NCI-H2196 (cell line): ENCODE data around the gene CMSS1.

Source experiments
- DNase-seq: peaks from one replicate; lab custom pipeline; 2025; ENCODE audit not compliant: unreplicated experiment; lab: John Stamatoyannopoulos, UW

Gene CMSS1

DNA sequence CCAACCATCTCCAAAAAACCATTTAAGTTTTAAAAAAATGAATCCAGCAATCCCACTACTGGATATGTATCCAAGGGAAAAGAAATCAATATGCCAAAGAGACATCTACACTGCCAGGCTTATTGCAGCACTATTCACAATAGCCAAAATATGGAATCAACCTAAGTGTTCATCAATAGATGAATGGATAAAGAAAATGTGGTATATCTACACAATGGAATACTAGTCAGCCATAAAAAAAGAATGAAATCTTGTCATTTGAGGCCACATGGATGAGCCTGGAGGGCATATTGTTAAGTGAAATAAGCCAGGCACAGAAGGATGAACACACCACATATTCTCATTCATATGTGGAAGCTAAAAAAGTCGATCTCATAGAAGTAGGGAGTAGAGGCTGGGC, 160.6 kb downstream of the CMSS1 start:
- no peak for DNase-seq

DNA sequence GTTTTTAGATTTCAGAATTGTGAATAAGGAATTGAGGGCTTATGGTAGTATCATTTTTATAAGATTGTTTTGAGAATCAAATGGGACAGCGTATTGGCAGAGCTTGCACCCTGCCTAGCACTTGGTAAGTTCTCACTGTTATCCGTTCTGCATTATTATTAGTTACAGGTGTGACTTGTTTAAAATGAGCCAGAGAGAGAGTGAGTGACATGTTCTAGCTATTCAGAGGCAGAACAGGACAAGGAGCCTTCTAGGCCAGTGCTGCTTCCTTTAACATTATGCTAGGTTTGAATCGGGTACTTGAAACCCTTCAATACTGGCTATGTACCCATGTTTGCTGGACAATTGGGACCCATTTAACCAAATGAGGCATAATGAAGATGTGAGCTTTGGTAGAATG, 162.9 kb downstream of the CMSS1 start:
- no peak for DNase-seq

DNA sequence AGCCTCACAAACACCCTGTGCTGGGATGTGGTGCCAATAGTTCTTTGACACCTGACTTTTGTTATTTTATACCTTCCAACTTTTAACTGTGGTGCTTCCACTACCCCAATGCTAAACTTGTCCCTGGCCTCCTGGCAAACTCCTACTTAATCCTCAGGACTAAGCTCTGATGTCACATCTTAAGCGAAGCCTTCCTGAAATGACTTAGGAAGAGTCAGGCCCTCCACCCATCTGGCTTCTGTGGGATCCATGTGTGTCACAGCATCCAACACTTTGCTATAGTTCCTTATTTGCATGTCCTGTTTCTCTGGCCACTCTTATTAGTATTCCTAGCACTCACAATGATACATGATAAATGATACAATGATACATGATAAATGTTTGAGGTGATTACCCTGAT, 163.5 kb downstream of the CMSS1 start:
- DNase-seq = no peak

DNA sequence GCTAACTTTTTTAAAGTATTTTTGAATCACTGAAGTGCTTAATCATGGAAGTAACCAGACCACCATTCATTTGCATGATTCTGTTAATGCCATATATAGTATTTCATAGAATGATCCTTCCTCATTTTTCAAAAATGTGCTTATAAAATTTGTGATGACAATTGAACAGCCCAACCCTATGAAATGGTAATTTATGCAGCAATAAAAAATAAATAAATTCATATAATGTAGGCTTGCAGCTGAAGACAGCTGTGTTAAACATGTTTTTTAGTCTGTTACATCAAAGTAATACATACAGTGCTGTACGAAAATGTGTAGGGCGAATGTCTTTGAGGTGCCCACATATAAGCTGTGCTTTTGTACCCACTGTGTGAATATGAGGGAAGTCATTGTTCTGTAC, 165.0 kb downstream of the CMSS1 start:
- no peak for DNase-seq

DNA sequence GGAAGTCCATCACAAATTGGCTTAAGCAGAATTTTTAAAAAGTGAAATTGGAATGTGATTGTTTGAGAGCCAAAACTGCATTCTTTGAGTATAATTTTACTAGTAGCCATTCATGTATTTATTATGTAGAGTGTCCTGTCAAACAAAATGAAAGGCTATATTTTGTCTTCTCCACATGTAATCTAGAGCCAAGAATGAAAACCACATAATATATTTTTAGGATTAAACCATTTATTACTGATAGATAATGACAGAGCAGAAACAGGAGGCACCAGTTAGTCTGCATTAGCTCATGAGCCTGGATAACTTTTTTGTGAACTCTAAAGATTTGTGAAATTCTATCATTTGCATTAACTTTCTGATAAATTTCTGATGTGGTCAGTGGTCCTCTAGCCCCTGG, 166.5 kb downstream of the CMSS1 start:
- no peak for DNase-seq

DNA sequence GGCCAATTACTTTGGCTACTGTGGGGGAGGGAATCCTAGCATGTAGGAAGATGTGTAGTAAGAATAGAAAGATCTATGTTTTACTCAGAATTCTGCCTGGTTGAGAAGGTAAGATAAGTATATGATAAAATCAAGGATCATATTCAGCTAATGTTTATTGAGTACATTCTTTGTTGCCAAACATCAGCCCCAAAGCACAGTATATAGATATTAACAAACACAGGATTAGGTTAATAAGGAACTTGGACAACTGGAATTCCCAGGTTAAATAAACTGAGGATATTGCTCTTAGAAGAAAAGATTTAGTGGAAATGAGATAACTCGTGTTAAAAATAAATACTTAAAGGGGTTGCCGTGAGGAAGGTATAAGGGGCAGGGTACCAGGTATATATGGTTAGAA, 167.0 kb downstream of the CMSS1 start:
- DNase-seq = no peak

DNA sequence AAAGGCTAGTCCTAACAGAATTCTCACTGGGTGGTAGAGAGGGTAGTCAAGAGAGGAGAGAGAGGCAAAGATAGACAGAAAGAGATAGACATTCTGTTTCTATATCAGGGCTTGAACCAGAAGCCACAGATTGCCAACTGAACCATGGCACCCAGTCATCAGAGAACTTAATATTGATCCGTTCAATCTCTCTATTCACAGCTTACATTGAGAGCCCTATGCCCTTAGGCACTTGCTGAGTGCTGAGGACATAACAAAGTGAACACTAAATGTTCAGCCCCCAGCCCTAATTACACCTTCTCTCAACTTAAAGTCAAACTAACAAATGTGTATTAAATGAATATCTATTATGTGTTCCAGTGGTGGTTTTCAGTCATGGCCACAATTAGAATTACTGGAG, 172.5 kb downstream of the CMSS1 start:
- DNase-seq = no peak

DNA sequence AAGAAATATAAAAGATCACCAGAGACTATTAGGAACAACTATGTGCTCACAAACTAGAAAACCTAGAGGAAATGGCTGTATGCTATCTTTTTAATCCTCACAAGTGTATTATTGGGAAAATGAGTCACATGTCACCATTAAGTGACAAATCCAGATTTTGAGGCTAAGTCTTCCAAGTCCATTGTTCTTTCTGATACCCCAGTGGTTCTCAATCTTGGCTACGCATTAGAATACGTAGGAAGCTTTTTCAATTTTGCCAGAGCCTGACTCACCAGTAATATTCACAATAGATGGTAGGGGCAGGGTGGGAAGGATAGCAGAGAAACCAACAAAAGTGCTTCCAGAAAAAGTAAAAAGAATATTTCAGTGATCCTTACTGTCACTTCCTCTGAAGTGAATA, 179.6 kb downstream of the CMSS1 start:
- DNase-seq = no peak

DNA sequence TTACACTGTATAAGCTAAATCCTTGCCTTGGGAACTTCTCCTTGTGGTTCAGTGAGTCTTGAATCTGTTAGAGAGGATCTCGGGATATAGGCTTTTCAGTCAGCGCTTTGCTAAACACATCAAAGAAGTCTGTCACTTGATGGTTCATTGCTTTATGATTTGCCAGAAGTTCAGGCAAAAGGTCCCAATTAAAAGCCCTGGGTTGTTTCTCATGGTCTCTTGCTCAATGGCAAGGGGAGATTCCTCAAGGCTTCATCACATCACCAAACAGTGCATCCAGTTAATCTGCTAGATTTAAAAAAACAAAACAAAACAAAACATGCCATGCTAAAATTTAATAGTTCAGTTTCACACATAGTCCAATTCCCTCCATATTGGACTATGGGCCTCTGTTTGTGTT, 181.9 kb downstream of the CMSS1 start:
- DNase-seq = no peak

DNA sequence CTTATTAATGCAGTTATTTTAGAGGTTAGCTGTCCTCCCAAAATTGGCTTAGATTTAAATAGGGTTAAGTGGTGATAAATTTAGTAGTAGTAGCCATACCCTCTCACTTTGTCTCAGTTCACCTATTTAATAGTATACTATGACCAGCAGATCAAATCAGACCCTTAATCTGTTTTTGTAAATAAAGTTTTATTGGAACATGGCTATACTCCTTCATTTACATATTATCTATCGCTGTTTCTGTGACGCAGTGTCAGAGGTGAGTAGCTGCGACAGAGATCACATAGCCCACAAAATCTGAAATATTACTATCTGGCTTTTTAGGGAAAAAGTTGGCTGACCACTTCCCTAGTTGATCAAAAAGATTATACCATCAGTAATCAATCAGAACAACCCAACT, 183.4 kb downstream of the CMSS1 start:
- no peak for DNase-seq

DNA sequence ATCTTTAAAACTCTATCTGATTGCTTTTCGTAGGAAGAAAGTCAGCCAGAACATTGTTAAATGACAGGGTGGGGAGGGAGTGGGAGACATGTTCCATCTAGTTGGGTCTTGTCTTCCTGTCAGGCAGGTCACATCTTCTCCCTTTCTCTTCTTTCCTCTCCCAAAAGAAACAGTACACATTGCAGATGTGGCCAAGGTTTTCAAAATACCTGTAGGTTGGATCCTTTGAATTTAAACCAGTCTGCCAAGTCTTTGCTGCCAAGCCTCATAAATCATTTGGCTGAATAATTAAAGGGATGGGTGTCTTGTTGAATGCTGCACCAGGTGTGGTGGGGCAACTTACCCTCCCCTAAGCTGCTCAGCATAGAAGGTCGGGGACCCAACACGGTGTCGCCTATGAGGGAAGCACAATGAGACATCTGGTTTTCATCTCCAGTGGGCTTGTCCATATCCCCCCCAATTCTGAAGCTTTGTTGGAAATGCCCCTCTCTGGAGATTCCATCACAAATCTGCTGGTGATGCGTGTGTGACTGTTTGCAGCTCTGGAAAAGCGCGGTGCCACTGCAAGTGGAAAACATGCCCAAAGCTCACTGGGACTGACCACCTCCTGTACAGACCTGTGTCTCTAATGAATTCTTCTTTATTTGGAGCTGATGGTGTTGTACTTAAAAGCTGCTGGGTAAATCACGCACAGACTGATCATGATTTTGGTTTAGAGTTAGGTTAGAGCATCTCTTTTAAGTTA, 184.0 kb downstream of the CMSS1 start:
- DNase-seq = peak; percentile 43

DNA sequence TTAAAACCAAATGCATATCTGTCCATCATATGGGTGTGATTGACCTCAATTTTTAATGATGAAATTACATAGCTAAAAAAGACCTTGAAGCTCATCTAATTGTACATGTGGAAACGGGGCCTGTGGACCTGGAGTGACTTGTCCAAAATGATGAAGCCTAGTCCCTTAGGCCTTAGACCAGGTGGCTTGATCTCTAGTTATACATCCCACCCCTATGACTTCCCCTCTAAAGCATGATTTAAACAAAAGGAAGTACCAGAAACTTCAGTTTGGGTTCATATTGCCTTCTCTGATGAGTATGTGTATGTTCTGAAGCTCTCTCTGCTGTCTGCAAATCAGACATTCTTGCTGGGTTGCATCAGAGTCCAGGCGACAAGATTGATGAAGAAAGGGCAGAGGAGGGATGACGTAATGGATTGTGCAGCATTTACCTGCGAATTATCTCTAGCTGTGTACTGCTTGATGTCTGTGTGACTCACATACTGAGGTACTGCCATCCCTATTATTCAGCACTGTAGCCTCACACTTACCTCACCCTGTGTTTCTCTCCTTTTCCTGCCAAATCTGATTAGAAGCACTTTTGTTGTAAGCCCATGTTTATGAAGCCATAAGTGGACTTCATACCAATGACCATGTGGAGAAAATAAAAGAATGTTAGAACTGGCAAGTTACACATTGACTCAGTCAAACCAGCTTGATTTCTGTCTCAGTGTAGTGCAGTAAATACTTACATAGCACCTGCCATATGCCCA, 185.1 kb downstream of the CMSS1 start:
- peak; percentile 66 for DNase-seq

DNA sequence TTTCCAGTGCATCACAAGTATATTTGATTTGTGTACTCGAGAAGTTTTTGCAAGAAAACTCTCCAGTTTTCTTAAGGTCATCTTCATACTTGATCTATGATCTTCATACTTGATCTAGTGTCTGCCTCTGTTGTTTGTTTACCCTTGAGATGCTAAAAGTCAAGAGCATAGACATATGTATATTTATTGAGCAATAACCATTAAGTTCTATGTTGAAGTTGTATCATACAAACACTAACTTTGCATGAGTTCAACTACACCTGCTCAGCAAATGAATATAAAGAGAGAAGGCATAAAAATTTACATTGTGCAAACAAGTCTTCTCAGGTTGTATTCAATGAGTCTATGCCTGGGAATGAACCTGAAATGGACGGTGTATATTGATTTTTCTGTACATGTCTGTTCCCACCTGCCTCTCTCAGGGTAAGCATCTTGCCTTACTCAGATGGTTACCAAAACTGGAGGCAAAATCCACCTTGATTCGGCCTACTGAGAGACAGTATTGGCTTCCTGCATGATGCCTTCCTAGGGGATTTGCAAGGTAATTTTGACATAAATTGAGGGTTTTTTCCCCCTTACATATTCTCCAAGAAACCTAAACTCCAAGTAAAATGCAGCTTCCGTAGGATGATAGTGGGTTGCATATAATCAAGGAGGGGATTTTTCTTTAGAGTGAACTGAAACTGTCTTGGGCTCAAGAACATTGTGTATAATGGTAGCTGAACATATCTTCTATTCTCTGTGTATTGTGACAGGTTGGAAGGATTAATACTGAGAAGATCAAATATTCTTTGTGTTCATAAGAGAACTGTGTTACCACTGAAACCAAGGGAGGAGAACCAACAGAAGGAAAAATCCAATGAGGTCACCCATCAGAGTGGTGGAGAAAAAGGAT, 186.2 kb downstream of the CMSS1 start:
- no peak for DNase-seq

DNA sequence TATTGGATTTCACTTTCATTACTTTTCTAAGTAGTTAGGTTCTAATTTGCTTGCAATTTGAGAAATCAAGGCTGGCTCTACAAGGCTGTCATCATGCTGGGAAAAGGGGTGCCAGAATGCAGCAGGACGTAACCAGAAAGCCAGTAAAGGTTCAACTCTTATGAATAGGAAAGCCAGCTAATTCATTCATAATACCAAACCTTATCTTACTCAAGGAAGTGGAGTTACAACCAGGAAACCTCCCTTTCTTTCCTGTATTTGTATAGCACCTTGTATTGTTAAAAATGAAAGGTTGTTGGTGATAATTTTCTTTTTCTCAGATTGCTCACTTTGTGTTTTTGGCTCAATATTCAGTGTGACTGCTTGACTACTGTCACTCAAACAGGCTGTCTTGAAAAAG, 187.3 kb downstream of the CMSS1 start:
- no peak for DNase-seq

DNA sequence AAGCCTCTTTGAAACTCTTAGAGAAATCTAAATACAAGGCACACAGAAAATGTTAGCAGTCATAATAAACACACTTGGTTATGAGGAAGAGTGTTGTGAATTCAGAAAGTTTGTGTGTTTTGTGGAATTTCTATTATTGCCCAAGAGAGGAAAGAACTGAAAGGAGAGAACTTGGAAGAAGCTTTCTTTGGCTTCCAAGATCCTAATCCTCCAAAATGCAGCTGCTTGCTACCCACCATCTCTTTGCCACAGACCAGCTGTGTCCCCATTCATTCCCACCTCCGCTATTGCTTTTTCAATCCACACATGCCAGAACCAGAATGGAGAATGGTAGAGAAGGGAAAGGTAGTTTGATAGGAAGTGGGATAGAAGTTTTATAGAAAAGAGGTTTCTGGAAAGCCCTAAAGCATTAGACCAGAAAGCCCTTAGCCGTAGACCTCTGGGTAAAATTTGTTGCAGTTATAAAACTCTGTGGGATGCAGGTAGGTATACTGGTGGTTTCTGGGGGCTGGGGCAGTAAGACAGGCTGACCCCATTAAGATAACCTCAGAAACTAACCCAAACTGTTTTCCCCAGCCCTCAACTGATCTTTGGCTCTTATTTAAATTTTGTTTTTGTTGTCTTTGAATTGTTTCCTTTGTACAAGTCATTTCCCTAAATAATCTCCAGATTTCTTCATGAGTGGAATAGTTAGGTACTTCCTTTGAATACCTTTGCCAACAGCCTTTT, 188.2 kb downstream of the CMSS1 start:
- DNase-seq = no peak

DNA sequence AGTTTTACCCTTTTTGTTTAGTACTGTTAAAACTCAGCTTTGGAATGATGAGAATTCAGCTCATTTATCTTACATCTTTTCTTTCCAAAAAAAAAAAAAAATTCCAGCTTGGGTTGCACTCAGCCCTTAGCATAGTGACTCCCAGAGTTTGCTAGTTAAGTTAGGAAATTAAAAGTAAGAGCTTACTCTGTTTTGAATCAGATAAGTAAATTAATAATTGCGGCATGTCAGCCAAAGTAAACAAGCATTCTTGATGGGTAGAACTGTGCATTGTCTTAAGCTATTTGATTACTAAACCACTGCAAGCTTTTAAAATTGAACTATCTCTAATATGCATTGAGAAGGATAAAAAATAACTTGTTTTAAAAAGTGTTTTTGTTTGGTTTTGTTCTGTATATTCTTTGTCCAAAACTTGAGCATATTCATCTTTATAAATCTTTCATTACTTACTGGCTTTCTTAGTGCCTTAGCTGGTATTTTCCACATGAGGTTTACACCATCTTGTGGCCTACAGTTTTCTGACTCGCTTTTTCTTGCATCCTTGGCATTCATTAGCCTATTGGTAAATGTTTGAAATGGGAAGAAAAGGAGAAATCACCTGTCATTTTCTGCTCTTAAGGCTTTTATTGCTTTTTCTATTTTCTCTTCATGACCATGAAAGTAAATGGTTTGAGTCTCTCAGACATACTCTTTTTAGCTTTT, 189.1 kb downstream of the CMSS1 start:
- DNase-seq = peak; percentile 20

DNA sequence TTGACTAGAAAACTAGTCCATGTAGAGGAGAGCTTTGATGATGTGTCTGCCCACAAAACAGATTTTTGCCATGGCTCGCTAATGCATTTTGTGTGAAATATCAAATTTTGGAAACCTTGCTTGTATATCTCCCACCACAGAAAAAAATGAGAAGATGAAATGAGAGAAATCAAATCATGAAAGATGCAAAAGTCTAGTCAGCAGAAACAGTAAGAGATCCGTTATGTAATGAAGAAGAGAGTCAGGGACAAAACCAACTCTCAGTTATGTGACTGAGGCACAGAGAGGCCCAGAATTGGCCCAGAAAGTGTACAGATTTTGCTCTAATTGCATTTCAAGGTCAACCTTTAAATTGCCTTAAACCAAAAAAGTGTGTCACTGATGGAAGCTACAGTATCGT, 189.7 kb downstream of the CMSS1 start:
- no peak for DNase-seq

DNA sequence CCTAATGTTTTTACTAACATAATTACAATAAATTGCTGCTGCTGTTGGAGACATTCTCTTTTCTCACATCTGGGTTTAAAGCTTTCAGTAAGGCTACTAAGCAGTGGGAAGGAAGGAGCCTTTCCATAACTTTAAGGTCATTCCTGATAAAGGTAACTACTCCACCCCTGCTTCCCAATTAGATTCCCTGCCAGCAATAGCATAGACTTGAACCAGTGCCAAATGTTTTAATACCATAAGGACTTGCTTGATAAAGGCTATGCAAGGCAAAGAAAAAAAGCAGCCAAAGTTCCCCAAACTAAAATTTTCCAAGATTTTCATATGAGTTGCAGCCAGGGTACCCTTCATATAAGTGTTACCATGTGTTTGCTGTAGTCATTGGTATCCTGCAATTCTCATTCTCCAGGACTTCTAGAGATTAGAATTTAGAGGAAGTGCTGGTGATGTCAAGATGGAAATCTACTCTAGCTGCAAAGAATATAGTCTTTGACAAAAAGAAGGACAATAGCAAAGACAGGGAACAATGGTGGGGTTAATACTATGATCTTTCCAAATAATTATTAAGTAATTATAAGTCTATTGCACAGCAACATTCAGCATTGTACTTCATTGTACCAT, 190.5 kb downstream of the CMSS1 start:
- DNase-seq = no peak

DNA sequence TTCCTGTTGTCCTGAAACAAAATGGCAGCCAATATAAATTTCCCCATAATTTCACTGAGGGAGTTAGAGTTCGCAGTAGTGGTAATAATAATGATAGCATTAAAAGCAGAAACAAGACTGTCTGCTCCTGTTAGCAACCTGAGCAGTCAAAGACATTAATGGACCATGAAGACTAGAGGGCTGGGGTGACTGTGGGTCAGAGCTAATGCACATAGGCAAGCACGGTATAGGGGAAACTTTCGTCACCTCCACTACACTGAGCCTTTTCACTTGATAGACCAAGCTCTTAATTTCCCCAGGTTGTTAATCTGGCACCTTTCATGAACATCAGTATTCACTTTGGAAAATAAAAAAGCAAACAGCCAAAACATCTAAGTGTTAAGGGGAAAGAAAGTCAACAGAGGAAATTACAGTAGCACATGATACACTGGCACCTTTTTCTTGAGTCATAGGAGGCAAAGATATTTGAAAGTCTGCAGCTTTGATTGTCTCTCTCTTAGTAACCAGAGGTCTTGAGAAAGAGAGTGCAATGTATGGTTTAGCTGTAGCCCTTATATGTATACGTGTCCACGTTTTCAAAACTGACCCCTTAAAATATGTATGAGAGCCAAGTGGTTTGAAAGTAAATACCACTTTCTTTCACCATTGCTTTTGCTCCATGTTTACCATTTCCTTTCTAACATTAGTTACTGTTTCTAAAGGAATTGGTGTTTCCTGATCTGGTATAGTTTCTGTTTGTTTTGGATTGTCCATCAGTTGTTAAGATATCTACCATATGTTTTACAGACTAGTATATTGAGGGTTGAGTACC, 191.8 kb downstream of the CMSS1 start:
- DNase-seq = no peak
